SW480 (cell line): ENCODE data around the gene PET100.

ENCODE experiments used
- DNase-seq: peaks from one replicate; pipeline ENCODE4 v3.0.0-alpha.2; 2016; ENCODE audit warnings: low spot score

PET100 gene

DNA sequence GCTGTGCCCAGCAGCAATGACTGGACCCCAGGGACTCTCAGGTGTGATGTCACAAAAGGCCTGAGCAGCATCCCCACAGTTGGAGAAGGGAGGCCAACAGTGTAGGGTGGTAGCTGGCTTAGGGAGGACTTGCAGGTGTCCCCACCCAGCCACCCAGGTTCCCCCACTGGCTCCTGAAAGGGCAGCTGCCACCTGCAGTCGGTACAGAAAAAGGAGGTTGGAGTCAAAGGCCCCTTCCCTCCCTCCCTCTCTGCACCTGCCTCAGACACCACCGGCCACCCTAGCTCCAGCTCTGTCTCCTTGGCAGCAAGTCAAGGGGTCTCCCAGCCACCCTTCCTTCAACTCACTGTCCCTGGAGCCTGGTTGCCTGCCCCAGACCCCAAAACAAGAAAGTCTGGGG lies 4.1 kb downstream of the PET100 start, which contains the start of gene PCP2:
PCP2 (minus strand) TSS at position 22 of the 400 bp plus-strand sequence. CDS start 262 bp downstream, outside the sequence.
- no peak for DNase-seq

DNA sequence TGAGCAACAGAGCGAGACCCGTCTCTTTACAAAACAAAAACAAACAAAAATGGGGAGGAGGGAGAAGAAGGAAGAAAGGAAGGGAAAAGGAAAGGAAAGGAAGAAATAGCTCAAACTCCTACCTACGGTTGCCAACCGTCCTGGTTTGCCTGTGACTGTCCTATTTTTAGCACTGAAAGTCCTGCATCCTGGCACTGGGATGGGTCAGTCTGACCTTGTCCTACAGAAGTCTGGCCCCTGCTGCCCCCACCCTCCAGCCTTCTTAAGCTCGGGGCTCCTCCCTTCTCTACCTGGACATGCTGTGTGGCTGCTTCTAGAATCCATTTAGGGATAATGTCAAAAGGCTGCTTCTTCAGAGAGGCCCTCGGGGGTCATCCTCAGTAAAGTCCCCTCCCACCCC lies 6.1 kb downstream of the PET100 start:
- no peak for DNase-seq

DNA sequence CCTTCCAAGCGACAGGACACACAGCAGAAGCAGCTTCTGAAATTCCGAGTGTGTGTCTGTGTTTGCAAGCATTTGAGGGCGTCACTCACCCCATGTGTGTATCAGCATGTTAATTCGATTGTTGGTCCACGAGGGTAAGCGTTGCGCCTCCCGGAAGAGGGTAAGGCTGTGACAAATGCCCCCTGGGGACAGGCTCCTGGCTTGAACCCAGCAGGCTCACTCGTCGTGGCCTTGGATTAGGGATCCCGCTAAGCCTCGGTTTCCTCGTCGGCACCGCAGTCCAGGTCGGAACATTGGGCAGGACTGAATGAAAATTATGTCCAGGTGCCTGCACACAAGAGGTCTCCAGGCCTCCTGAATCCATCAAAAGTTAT lies 6.7 kb downstream of the PET100 start:
- no peak for DNase-seq

DNA sequence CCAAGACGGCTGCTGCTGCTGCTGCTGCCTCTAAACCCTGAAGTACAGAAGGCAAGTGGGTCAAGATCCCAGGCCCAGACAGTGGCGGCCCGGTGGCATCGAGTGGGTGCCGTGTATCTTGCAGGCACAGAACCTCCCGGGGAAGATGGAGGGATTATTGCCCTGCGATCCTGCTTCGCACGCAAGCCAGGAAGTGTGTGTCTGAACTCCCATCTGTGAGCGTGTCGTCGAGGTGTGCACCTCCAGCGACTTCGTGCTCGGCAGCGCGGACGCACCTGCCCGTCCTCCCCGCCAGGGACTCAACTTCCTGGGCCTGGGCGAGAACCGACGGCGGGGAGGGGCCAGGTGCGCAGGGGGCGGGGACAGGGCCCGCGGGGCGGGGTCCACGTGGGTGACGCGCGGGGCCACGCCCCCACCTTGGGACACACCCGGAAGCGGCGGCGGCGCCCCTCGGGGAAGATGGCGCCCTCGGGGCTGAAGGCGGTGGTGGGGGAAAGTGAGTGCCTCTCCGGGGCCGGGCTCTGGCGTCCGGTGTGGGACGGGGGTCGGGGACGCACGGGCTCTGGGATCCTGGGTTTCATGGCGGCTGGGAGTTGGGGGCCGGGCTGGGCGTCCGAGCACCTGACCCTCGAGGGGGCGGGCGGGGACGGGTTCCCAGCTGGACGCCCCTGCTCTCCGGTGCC lies 7.2 kb downstream of the PET100 start, which contains the start of gene STXBP2:
STXBP2 (plus strand) TSS at position 420 of the 683 bp plus-strand sequence; CDS start at position 460, 40 bp downstream.
- DNase-seq = peak; percentile 75

DNA sequence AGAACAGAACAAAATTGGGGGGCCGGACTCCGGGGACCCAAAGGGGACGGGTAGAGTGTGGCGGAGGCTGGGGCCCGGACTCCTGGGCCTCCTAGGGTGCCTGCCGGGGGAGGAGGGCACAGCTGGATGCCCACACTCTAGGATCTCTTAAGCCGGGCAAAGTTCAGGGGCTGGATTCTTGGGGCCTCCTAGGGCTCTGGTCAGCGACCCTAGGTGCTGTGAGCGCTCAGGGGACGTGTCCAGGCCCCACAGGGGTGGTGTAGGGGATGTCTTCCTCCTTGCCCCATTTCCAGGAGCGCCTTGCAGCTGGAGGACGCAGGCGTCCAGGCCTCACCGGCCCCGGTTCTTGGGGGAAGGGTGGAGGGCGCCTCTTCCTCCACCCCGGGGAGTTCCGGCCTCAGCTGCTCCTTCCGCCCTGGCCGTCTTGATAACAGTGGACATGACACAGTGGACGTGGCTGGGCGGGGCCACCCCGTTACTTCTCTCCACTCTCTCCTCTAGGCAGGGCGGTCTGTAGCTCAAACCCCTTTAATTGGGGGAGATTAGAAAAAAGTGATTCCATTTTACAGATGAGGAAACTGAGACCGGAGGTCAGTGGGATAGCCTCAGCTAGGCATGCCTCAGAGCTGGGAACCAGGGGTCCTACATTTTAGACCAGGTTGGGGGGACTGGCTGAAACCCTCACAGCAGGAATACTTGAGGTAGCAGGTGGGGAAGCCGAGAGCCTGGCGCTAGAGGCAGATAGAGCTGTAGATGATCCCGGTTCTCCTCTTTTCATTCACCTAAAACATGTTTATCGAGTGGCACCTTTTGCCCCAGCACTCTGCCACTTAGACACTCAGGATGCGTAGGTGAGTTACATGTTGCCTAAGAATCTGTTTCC lies 8.0 kb downstream of the PET100 start:
- DNase-seq = no peak

DNA sequence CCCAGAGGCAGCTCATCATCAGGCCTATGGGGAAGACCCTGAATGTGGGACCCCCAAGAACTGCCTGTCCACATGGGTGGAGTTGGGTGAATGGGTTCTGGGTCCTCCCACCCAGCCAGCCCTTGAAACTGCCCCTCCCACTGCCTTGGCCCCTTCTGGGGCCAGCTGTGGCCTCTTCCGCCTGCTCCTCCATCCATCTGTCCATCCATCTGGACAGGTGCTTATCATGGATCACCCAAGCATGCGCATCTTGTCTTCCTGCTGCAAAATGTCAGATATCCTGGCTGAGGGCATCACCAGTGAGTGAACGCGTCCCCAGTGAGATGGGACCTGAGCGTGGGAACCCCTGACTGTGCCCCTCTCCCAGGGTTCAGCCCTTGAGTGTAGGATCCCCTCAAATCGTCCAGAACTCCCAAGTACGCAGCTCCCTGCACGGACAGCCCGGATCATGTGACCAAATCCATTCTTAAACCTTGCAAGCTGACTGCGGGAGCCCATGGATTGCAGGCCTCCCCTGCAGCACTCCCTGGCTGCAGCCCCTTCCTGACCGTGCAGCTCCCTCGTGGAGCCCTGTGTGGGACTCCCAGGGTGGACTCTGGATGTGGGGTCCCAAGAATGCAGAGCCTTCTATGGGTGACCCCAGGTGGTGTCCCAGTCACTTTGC lies 9.3 kb downstream of the PET100 start:
- DNase-seq = no peak

DNA sequence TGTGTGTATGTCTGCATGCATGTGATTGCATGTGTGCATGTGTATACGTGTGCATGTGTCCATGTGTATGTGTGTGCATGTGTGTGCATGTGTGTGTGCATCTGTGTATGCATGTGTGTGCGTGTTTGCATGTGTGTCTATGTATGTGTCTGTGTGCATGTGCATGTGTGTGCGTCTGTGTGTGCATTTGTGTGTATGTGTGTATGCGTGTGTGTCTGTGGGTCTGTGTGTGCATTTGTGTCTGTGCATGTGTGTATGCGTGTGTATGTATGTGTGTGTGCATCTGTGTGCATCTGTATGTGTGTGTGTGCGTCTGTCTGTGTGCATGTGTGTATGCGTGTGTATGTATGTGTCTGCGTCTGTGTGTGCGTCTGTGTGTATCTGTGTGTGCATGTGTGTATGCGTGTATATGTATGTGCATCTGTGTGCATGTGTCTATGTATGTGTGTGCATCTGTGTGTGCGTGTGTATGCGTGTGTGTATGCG lies 10.3 kb downstream of the PET100 start:
- no peak for DNase-seq

DNA sequence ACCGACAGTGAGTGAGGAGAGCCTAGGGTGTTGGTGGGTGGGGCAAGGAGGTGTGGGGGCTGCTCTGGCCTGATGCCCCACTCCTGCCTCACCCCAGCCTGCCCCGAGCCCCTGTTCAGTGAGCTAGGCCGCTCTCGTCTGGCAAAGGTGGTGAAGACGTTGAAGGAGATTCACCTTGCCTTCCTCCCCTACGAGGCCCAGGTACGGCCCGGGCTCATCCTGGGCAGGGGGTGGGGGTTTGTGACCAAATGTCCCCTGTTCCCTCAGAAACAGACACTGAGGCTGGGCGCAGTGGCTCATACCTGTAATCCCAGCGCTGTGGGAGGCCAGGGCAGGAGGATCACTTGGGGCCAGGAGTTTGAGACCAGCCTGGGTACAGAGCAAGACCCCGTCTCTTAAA lies 11.2 kb downstream of the PET100 start:
- DNase-seq = no peak

DNA sequence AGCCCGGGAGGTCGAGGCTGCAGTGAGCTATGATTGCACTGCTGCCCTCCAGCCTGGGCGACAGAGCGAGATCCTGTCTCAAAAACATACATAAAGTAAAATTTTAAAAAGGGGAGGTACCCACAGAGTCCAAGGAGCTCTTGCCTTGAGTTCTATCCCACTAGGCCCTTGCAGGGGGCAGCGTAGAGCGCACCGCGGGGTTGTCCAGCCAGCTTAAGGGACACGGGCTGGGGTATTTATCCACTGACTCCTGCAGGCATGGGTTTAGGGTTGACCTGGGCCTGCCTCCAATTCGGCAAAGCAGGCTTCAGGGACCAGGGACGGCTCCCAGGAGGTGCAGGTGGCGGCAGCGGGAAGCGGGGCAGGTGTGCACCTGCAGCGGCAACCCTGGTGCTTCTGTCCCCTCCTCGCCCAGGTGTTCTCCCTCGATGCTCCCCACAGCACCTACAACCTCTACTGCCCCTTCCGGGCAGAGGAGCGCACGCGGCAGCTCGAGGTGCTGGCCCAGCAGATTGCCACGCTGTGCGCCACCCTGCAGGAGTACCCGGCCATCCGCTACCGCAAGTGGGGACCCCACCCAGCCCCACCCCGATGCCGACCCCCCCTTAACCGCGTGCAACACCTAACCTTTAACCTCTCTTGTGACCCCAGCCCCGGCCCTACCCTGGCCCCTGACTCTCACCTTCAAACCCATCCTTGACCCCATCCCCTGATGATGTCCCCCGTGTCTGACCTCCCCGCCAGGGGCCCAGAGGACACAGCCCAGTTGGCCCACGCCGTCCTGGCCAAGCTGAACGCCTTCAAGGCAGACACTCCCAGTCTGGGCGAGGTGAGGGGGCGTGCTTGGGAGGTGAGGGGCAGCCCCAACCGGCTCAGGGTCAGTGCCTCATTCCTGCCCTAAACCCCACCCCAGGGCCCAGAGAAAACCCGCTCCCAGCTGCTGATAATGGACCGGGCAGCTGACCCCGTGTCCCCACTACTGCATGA lies 12.0 kb downstream of the PET100 start:
- DNase-seq = no peak

DNA sequence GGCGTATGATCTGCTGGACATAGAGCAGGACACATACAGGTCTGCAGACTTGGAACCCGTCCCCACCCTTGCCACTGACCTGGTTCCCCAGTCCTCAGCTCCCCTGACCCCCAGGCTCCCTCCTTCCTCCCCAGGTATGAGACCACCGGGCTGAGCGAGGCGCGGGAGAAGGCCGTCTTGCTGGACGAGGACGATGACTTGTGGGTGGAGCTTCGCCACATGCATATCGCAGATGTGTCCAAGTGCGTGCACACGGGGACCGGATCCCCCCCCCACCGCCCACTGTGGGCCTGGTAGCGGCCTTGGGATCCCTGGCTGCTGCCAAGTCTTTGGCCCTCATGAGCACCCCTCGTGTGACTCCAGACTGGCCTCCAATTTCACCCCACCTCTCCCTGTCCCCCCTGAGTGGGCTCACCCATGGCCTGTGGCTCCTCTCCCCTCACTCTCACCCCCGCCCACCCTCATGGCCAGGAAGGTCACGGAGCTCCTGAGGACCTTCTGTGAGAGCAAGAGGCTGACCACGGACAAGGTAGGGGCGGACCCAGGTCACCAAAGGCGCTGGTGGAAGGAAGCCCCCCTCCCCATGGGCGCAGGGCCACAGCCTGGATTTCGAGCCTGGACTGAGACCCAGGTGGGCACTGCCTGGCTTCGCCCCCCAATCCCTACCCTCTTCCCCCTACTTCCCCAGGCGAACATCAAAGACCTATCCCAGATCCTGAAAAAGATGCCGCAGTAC lies 12.9 kb downstream of the PET100 start:
- DNase-seq = no peak

DNA sequence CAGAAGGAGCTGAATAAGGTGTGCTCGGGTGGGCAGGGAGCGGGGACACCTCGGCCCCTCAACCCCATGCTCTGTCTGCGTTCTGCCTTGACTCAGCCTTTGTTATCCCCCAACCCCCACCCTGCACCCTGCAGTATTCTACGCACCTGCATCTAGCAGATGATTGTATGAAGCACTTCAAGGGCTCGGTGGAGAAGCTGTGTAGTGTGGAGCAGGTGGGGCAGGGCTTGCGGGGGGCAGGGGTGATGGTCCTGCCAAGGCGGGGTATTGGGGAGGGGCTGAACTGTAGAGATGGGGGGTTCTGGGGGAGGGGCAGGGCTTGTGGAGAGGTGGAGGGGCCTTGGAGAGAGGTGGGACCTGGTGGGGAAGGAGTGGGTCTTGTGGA lies 13.4 kb downstream of the PET100 start:
- DNase-seq = no peak

DNA sequence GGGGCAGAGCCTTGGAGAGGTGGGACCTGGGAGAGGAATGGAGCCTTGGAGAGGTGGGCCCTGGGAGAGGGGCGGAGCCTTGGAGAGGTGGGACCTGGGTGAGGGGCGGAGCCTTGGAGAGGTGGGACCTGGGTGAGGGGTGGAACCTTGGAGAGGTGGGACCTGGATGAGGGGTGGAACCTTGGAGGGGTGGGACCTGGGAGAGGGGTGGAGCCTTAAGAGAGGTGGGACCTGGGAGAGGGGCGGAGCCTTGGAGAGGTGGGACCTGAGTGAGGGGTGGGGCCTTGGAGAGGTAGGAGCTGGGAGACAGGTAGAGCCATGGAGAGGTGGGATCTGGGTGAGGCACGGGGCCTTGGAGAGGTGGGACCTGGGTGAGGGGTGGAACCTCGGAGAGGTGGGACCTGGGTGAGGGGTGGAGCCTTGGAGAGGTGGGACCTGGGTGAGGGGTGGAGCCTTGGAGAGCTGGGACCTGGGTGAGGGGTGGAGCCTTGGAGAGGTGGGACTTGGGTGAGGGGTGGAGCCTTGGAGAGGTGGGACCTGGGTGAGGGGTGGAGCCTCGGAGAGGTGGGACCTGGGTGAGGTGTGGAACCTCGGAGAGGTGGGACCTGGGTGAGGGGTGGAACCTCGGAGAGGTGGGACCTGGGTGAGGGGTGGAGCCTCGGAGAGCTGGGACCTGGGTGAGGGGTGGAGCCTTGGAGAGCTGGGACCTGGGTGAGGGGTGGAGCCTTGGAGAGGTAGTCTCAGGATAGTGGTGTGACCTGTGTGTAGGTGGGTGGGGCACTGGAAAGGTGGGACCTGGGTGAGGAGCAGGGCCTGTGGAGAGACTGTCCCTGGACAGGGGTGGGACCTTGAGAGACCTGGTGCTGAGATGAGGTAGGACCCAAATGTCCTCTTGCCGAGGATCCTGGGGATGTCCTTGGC lies 14.3 kb downstream of the PET100 start:
- peak; percentile 38 for DNase-seq

DNA sequence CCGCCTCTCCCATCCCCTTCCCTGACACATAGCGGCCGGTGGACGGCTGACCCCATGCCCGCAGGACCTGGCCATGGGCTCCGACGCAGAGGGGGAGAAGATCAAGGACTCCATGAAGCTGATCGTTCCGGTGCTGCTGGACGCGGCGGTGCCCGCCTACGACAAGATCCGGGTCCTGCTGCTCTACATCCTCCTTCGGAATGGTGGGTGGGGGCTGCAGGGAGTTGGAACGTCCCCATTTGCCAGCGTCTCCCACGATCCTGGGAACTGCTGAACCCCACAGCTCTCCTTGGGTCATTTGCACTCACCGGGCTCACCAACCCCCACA lies 14.9 kb downstream of the PET100 start:
- DNase-seq = no peak

DNA sequence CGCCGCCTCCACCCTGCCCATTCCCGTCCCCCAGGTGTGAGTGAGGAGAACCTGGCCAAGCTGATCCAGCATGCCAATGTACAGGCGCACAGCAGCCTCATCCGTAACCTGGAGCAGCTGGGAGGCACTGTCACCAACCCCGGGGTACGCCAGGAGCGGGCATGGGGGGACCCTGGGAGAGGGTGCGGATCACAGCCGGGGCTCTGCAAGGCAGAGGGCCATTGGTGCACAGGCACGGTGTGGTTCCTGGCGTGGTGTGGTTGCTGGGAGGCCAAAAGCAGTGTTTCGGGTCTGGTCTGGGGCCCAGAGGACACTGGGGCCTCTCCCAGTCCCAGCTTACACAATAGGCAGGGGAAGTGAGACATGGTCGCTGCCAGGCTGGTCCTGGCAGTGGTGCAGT lies 15.6 kb downstream of the PET100 start:
- DNase-seq = no peak

DNA sequence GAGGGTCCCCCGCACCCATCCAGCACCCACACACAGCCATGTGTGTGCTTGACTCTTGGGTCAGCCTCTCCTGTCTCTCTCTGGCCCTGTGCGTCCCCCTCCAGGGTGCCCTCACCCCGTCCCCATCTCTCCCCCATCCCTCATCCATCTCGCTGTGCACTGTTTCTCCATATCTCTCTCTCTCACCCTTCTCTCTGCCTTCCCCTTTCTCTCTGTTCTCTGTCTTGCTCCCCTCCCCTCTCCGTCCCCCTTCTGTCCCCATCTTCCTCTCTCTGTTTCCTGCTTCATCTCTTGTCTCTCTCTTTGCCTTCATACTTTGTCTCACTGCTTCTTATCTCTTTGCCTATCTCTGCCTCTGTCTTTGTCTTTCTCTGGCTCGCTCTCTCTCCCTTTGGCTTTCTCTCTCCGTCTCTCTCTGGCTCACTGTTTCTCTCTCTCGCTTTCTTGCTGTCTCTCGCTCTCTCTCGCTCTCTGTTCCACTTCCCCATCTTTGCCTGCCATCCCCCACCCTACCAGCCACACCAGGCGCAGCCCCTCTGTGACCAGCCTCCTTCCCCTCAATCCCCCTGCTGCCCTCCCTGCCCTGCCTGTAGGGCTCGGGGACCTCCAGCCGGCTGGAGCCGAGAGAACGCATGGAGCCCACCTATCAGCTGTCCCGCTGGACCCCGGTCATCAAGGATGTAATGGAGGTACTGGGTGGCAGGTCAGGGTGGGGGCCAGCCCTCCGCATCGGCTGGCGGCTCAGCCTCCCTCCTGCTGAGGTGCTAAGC lies 16.2 kb downstream of the PET100 start:
- no peak for DNase-seq

DNA sequence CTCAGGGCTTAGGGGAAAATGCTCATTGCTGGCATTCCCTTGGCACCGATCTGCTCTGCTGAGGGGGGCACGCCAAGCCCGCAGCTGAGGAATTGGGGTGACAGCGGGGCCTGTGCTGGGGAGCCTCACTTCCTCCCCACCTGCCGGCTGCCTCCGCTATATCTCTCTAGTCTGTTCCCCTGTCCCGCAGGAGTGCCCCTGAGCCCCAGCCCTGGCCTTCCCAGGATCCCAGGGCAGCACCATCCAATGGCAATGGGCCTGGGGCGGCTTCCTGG lies 16.8 kb downstream of the PET100 start:
- DNase-seq = no peak

DNA sequence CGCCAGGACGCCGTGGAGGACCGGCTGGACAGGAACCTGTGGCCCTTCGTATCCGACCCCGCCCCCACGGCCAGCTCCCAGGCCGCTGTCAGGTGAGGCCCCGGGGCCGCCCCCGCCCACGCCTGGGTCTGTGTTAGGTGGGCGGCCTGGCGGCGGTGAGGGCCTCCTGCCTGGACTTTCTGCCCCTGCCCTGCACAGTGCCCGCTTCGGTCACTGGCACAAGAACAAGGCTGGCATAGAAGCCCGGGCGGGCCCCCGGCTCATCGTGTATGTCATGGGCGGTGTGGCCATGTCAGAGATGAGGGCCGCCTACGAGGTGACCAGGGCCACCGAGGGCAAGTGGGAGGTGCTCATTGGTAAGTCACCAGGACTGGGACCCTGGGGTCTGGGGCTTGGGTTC lies 17.6 kb downstream of the PET100 start:
- DNase-seq = no peak

DNA sequence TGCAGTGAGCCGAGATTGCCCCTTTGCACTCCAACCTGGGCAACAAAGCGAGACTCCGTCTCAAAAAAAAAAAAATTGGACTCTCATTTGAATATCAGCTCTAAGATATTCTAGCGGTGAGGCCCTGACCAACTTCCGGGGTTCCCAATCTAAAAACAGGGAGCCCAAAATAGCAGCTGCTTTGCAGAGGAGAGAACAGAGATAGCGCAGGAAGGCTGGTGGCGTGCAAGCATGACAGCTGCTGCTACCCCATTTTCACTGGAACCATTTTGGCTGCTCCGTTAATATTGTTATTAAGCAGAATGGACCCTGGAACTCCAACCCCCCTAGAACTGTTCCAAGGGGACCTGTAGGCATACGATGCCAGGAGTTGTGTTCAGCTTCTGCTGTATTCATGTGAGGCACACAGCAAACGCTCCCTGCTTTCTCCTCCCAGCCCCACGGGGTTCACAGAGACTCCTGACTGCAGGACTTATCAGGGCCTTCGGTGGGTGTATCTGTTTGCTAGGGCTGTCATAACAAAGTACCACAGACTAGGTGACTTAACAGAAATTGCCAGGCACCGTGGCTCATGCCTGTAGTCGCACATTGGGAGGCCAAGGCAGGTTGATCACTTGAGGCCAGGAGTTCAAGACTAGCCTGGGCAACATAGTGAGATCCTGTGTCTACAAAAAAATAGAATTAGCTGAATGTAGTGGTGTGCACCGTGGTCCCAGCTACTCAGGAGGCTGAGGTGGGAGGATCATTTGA lies 18.8 kb downstream of the PET100 start:
- no peak for DNase-seq

DNA sequence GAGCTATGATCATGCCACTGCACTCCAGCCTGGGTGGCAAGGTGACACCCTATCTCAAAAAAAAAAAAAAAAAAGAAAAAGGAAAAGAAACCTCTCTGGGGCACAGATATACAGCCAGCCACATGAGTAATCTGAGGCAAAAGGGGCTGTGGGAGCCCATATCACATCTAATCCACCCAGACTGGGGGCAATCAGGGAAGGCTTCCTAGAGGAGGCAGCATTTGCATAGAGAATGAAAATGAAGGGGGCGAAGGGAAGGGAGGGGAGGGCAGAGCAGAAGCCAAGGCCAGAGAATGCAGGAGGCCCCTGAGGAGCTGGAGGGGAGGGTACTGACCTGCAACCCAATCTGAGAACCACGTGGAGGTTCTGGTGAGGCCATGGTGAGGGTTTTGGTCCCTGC lies 20.6 kb downstream of the PET100 start:
- DNase-seq = no peak
